H1 (cell line): ENCODE data around the gene BGLAP. TPM values are rescaled to one million over a fixed set of nuclear protein-coding genes. Genes with fewer than 3 reads are reported as not detected.

Source experiments
- CTCF ChIA-PET: fragments of 300-600 bp; sonication (Branson Sonifier 250); formaldehyde crosslinking; loops from one replicate; lab custom pipeline; 2021; ENCODE audit not compliant: partially characterized antibody; lab: Charles Lee
- POLR2A ChIA-PET: fragments of 300-600 bp; sonication (Branson Sonifier 250); formaldehyde crosslinking; loops from one replicate; lab custom pipeline; 2021; ENCODE audit warnings: inconsistent platforms; ENCODE audit not compliant: partially characterized antibody; lab: Charles Lee
- DNase-seq, 2 experiments: peaks; one replicate each; pipeline versions ENCODE4 v3.0.0 to v3.0.0-alpha.2; 2010 to 2022; ENCODE audit warnings: low spot score in 2 of 2, low read depth in 1 of 2, mixed read lengths in 1 of 2
- FAIRE-seq: peaks from 2 replicates; lab custom pipeline; 2011; peaks lifted over from hg19 to GRCh38; lab: Jason Lieb, UNC
- H2AFZ ChIP-seq: 2 replicates; pipeline ENCODE4 v1.8.1; 2012; ENCODE audit warnings: low read length, inconsistent platforms
- H2AK5ac ChIP-seq: 2 replicates; pipeline ENCODE4 v1.6.1; 2013; ENCODE audit warnings: low read depth, low read length
- H2BK120ac ChIP-seq: replicated peaks from 2 replicates; pipeline ENCODE3; 2013; ENCODE audit warnings: low read depth, low read length, inconsistent platforms
- H2BK12ac ChIP-seq: 2 replicates; pipeline ENCODE4 v1.6.1; 2013; ENCODE audit warnings: low read depth, low read length
- H2BK15ac ChIP-seq: 2 replicates; pipeline ENCODE4 v1.6.1; 2013; ENCODE audit warnings: low read length
- H2BK20ac ChIP-seq: 2 replicates; pipeline ENCODE4 v1.6.1; 2013; ENCODE audit warnings: low read length
- H2BK5ac ChIP-seq: 2 replicates; pipeline ENCODE4 v1.6.1; 2013; ENCODE audit warnings: low read depth, low read length
- H3K14ac ChIP-seq: 2 replicates; pipeline ENCODE4 v1.6.1; 2013; ENCODE audit warnings: inconsistent platforms; ENCODE audit not compliant: insufficient read length
- H3K18ac ChIP-seq: 2 replicates; pipeline ENCODE4 v1.6.1; 2013; ENCODE audit warnings: low read length; ENCODE audit errors: extremely low read depth
- H3K23ac ChIP-seq: 2 replicates; pipeline ENCODE4 v1.6.1; 2013; ENCODE audit warnings: inconsistent platforms; ENCODE audit not compliant: insufficient read length
- H3K23me2 ChIP-seq: 2 replicates; pipeline ENCODE4 v1.6.1; 2013; ENCODE audit warnings: low read depth, low read length
- H3K27ac ChIP-seq: 2 replicates; pipeline ENCODE4 v1.6.1; 2011; ENCODE audit warnings: low read depth, low read length, inconsistent platforms
- H3K27me3 ChIP-seq, 4 experiments: replicated peaks in 1 of 4; 1 replicate in 1 of 4; 2 replicates in 3 of 4; pipeline versions ENCODE4 v1.6.1 to v1.8.1; 2011 to 2013; ENCODE audit warnings: low read length in 3 of 4, mild to moderate bottlenecking in 3 of 4, inconsistent platforms in 2 of 4, mixed read lengths in 2 of 4, moderate library complexity in 1 of 4; ENCODE audit not compliant: control insufficient read depth in 3 of 4, insufficient read depth in 3 of 4; ENCODE audit errors: extremely low read depth in 1 of 4
- H3K36me3 ChIP-seq, 4 experiments: 2 replicates each; pipeline versions ENCODE4 v1.6.1 to v1.8.1; 2011 to 2013; ENCODE audit warnings: mild to moderate bottlenecking in 4 of 4, low read length in 3 of 4, moderate library complexity in 2 of 4, control low read depth in 1 of 4, inconsistent platforms in 1 of 4; ENCODE audit not compliant: insufficient read depth in 4 of 4, control insufficient read depth in 2 of 4
- H3K4ac ChIP-seq: replicated peaks from 2 replicates; pipeline ENCODE3; 2013; ENCODE audit warnings: low read length, low read depth, mixed read lengths, inconsistent platforms; ENCODE audit not compliant: insufficient read length
- H3K4me1 ChIP-seq, 4 experiments: replicated peaks in 1 of 4; 1 replicate in 1 of 4; 2 replicates in 3 of 4; pipeline versions ENCODE4 v1.6.1 to v1.8.1; 2011 to 2013; ENCODE audit warnings: low read length in 3 of 4, inconsistent platforms in 2 of 4, mixed read lengths in 1 of 4; ENCODE audit not compliant: insufficient read depth in 4 of 4, control insufficient read depth in 3 of 4
- H3K4me2 ChIP-seq, 2 experiments: 2 replicates each; pipeline versions ENCODE4 v1.6.1 to v1.8.1; 2011 to 2013; ENCODE audit warnings: low read depth in 2 of 2, low read length in 2 of 2, control low read depth in 1 of 2, inconsistent platforms in 1 of 2, mild to moderate bottlenecking in 1 of 2; ENCODE audit not compliant: insufficient read depth in 1 of 2
- H3K4me3 ChIP-seq, 4 experiments: fragments of 200-600, 300-600 bp in 1 of 4; sonication (generic), shearing (Covaris generic), sonication (Bioruptor Twin) in 1 of 4; 2 replicates each; pipeline versions ENCODE4 v1.5.1 to v1.8.1; 2011 to 2016; ENCODE audit warnings: low read length in 4 of 4, low read depth in 3 of 4, control low read depth in 2 of 4, inconsistent platforms in 2 of 4, mild to moderate bottlenecking in 2 of 4, mixed read lengths in 1 of 4, moderate library complexity in 1 of 4; ENCODE audit not compliant: insufficient read depth in 2 of 4; ENCODE audit errors: extremely low read depth in 1 of 4
- H3K56ac ChIP-seq: replicated peaks from 2 replicates; pipeline ENCODE3; 2013; ENCODE audit warnings: low read depth, mild to moderate bottlenecking, mixed read lengths, low read length, inconsistent platforms; ENCODE audit not compliant: insufficient read length
- H3K79me1 ChIP-seq: 2 replicates; pipeline ENCODE4 v1.6.1; 2013; ENCODE audit warnings: low read depth, low read length, control low read depth
- H3K79me2 ChIP-seq, 2 experiments: 2 replicates each; pipeline versions ENCODE4 v1.6.1 to v1.8.1; 2012 to 2013; ENCODE audit warnings: low read length in 2 of 2, mild to moderate bottlenecking in 2 of 2, inconsistent platforms in 1 of 2; ENCODE audit not compliant: insufficient read depth in 2 of 2, control insufficient read depth in 1 of 2
- H3K9ac ChIP-seq, 4 experiments: replicated peaks in 1 of 4; 1 replicate in 1 of 4; 2 replicates in 3 of 4; pipeline versions ENCODE4 v1.6.1 to v1.8.1; 2011 to 2013; ENCODE audit warnings: low read depth in 3 of 4, low read length in 3 of 4, control low read depth in 2 of 4, mild to moderate bottlenecking in 2 of 4, moderate library complexity in 2 of 4, inconsistent platforms in 1 of 4; ENCODE audit errors: extremely low read depth in 1 of 4
- H3K9me3 ChIP-seq, 2 experiments: 2 replicates each; pipeline versions ENCODE4 v1.6.1 to v1.8.1; 2012 to 2013; ENCODE audit warnings: mild to moderate bottlenecking in 2 of 2, moderate library complexity in 2 of 2, control low read depth in 1 of 2, inconsistent platforms in 1 of 2, low read depth in 1 of 2, low read length in 1 of 2, mixed read lengths in 1 of 2; ENCODE audit not compliant: insufficient read depth in 2 of 2
- H4K20me1 ChIP-seq, 2 experiments: replicated peaks in 1 of 2; 2 replicates each; pipeline versions ENCODE3 to v1.8.1; 2011 to 2013; ENCODE audit warnings: inconsistent platforms in 2 of 2, low read length in 2 of 2, mild to moderate bottlenecking in 1 of 2; ENCODE audit not compliant: insufficient read depth in 2 of 2, control insufficient read depth in 1 of 2
- H4K5ac ChIP-seq: 2 replicates; pipeline ENCODE4 v1.6.1; 2013; ENCODE audit warnings: low read length, low read depth, mixed read lengths, inconsistent platforms; ENCODE audit not compliant: insufficient read length
- H4K8ac ChIP-seq: 2 replicates; pipeline ENCODE4 v1.8.0; 2013; ENCODE audit warnings: mild to moderate bottlenecking, moderate library complexity, low read length, inconsistent platforms; ENCODE audit not compliant: insufficient read depth; ENCODE audit errors: extremely low read depth
- H4K91ac ChIP-seq: replicated peaks from 2 replicates; pipeline ENCODE3; 2013; ENCODE audit warnings: low read length, mixed read lengths, inconsistent platforms; ENCODE audit not compliant: insufficient read length
- CTBP2 ChIP-seq: IDR thresholded peaks from 2 replicates; pipeline ENCODE4 v1.7.0; 2011; ENCODE audit warnings: borderline replicate concordance, mild to moderate bottlenecking, moderate library complexity, mixed read lengths, low read length; ENCODE audit not compliant: insufficient read depth, insufficient read length
- NANOG ChIP-seq: IDR thresholded peaks from 2 replicates; pipeline ENCODE4 v1.6.1; 2011; ENCODE audit warnings: low read length, low read depth, mild to moderate bottlenecking, inconsistent platforms; ENCODE audit not compliant: insufficient read depth, poor library complexity, severe bottlenecking
- PHF8 ChIP-seq: fragments of 200-600 bp; sonication (generic); conservative IDR thresholded peaks from 2 replicates; pipeline ENCODE4 v1.7.1; 2012; ENCODE audit warnings: low read depth, mild to moderate bottlenecking, inconsistent platforms, low read length, moderate library complexity
- POLR2A ChIP-seq, 2 experiments: IDR thresholded peaks; 1 replicate in 1 of 2; 2 replicates in 1 of 2; pipeline ENCODE4 v1.6.1; 2011; ENCODE audit warnings: low read depth in 2 of 2, low read length in 2 of 2, mild to moderate bottlenecking in 2 of 2; ENCODE audit errors: control extremely low read depth in 1 of 2
- POU5F1 ChIP-seq: IDR thresholded peaks from 2 replicates; pipeline ENCODE4 v1.6.1; 2011; ENCODE audit warnings: low read depth, mild to moderate bottlenecking, low read length, moderate library complexity
- SIRT6 ChIP-seq: IDR thresholded peaks from one replicate; pipeline ENCODE4 v1.7.1; 2012; ENCODE audit warnings: low read length, inconsistent platforms
- ZNF274 ChIP-seq: IDR thresholded peaks from 2 replicates; pipeline ENCODE4 v1.7.0; 2012; ENCODE audit warnings: low read length, borderline replicate concordance; ENCODE audit errors: extremely low read depth
- WGBS, 2 experiments: shearing (Covaris generic) in 1 of 2; methylation state at CpG; one replicate each; pipeline versions ENCODE4 v1.1.6 to v1.1.7; 2013 to 2015; ENCODE audit warnings: low lambda C conversion rate in 2 of 2, mixed read lengths in 2 of 2, inconsistent platforms in 1 of 2, low coverage in 1 of 2, missing lambda C conversion rate in 1 of 2; ENCODE audit not compliant: insufficient replicate concordance in 2 of 2, insufficient coverage in 1 of 2, insufficient read length in 1 of 2; ENCODE audit errors: extremely low coverage in 1 of 2, missing lambda C conversion rate in 1 of 2; 5-methylcytosine and 5-hydroxymethylcytosine counted together
- polyA plus RNA-seq, 7 experiments: library from polyadenylated mRNA; depleted of rRNA in 3 of 7; stranded (reverse) in 5 of 7; unstranded in 2 of 7; fragments of >200 nt in 5 of 7; fragments of 200-250 nt in 2 of 7; gene quantifications; 1 replicate in 5 of 7; 2 replicates in 1 of 7; 4 replicates in 1 of 7; pipeline versions ENCODE4 v1.2.1 to v1.2.3, GENCODE V29; 2011 to 2013; ENCODE audit warnings: missing spikeins in 2 of 7, mixed read lengths in 2 of 7
- total RNA-seq: library from RNA; stranded (reverse); fragmentation: NEBNext Ultra II Directional; extraction: Animal tissue kit (Norgen Biotek cat#: 25700); gene quantifications from 2 replicates; pipeline ENCODE4 v1.2.1, GENCODE V29; 2021

Gene BGLAP
- total and polyA plus RNA-seq, 2 of the 8 experiments (the other 6 are each of a cell fraction or from before 2014, with no cell fraction given) = 1.2 to 1.5 TPM

DNA sequence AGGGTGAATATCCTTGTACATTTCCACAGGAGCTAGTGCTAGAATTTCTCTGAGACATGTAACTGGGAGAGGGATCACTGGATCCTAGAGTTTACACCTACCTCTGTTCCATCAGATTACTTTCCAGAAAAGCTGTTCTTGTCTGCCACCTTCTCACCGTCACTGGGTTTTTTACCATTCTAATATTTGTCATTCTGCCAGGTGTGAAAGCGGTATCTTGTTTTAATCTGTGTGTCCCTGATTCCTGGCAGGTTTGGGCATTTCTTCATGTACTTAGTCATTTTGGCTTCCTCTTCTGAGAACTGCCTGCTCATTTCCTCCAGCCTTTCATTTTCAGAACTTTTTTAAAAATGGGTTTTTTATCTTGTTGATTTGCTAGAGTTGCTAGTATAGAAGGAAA lies 24.1 kb upstream of the BGLAP start:
- Histone ChIP-seq H3K23ac (no peak overlapping the region), H3K4me2 (no peak overlapping the region), H3K56ac (no peak overlapping the region), H4K20me1 (peaks cover 0 to 4% of the 10 kb centered on the region in 2 experiments), H4K8ac (no peak overlapping the region), H2BK15ac (no peak overlapping the region), H3K18ac (no peak overlapping the region), H2AFZ (no peak overlapping the region), H3K23me2 (no peaks in the 10 kb centered on the region), H2BK5ac (no peak overlapping the region), H2AK5ac (no peak overlapping the region), H3K9ac (no peak overlapping the region), H3K27ac (no peak overlapping the region), H2BK20ac (no peak overlapping the region), H3K27me3 (no peaks in the 10 kb centered on the region), H4K5ac (no peak overlapping the region), H4K91ac (no peak overlapping the region), H3K14ac (no peak overlapping the region), H3K4me1 (no peaks in the 10 kb centered on the region; a peak in 1 of 7 replicates), H3K4me3 (no peak overlapping the region), H3K4ac (no peak overlapping the region), H3K36me3 (peaks cover under 1 to 26% (median 7%) of the 10 kb centered on the region in 4 experiments; a peak in 5 of 8 replicates), H2BK120ac (no peak overlapping the region), H3K9me3 (no peaks in the 10 kb centered on the region; a peak in 1 of 4 replicates), H3K79me1 (peaks cover 14% of the 10 kb centered on the region), H3K79me2 (peaks cover 7 to 28% of the 10 kb centered on the region in 2 experiments)
- POLR2A ChIA-PET = interaction anchor here (0.8 to 1.2 kb wide), 4 partner anchors 21 to 141 kb away, joined by 3 to 5 read pairs (median 3); no protein-coding TSS in a partner anchor
- DNase-seq (no peak), FAIRE-seq (no peak)
- CTCF ChIA-PET = interaction anchor here (1.2 to 47.2 kb wide), 2 partner anchors 17 to 77 kb away, joined by 4 to 1265 read pairs; partner anchors contain the start of gene SEMA4A
- WGBS, 2 experiments = 100% methylated on average over 2 of the region's 2 CpGs; no CpG with 5 or more reads in 1 of the 2 experiments
- TF ChIP-seq PHF8 = no peak
- TF ChIP-seq ZNF274 = no peak
- TF ChIP-seq NANOG = no peak
- TF ChIP-seq SIRT6 = no peak
- no peak for TF ChIP-seq POU5F1
- no peak for TF ChIP-seq CTBP2
- no peak for TF ChIP-seq POLR2A (IDR thresholded peaks at IDR 0.05; ENCODE audit: control extremely low read depth in 1 of 2, low read depth in 2 of 2, low read length in 2 of 2)
- TF ChIP-seq, all 59 proteins: peak for 0
- no peak overlapping the region for H2BK12ac ChIP-seq
